Fibroblast of lung (primary cell): ENCODE results near the gene CKLF.

Source experiments
- EZH2 ChIP-seq: IDR thresholded peaks from 2 replicates; pipeline ENCODE4 v1.5.1; 2012; ENCODE audit warnings: low read length, control low read depth, mild to moderate bottlenecking; ENCODE audit errors: missing control alignments
- TF ChIP-seq, protein P1 (sequence below), 2 donors: IDR thresholded peaks in 1 of 2; conservative IDR thresholded peaks in 1 of 2; 1 replicate in 1 of 2; 2 replicates in 1 of 2; pipeline ENCODE4 v1.5.1; 2011 to 2012; ENCODE audit warnings: low read length in 2 of 2, control low read depth in 1 of 2, inconsistent platforms in 1 of 2, low read depth in 1 of 2, mild to moderate bottlenecking in 1 of 2

DNA sequence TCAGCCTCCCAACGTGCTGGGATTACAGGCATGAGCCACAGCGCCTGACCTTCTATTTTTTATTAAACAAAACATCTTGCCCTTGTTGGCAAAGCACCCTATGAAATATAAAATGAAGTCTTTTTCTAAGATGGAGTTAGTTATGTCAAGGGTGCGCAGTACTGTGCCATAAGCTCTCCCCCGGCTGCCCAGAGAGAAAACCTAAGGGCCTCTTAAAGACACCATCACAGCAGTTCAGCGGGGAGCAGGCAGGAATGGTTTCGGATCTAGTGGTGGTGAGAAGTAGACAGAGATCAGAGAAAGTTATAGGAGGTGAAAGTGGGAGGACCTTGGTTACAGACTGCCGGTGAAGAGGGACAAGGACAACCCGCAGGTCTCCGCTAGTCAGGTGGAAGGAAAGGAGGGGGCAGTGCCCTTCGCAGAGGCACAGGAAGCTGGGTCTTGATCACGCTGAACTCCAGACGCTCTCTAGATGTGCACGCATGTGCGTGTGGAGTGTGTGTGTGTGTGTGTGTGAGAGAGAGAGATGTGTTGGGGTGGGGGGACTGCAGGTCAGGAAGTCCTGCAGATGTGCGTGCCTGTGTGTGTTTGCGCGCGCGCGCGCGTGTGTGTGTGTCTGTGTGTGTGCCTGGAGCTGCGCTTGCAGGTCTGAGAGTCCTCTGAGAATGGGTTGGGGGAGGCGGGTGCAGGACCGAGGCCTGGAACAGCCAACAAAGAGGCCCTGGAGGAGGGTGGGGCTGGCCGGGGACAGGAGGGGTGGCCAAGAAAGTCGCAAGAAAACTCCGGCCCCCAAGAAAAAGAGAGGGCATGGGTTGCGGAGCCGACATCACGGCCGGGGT, 51.4 kb downstream of the CKLF start:
- TF ChIP-seq, protein P1, sequence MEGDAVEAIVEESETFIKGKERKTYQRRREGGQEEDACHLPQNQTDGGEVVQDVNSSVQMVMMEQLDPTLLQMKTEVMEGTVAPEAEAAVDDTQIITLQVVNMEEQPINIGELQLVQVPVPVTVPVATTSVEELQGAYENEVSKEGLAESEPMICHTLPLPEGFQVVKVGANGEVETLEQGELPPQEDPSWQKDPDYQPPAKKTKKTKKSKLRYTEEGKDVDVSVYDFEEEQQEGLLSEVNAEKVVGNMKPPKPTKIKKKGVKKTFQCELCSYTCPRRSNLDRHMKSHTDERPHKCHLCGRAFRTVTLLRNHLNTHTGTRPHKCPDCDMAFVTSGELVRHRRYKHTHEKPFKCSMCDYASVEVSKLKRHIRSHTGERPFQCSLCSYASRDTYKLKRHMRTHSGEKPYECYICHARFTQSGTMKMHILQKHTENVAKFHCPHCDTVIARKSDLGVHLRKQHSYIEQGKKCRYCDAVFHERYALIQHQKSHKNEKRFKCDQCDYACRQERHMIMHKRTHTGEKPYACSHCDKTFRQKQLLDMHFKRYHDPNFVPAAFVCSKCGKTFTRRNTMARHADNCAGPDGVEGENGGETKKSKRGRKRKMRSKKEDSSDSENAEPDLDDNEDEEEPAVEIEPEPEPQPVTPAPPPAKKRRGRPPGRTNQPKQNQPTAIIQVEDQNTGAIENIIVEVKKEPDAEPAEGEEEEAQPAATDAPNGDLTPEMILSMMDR (conservative IDR thresholded peaks at IDR 0.05 in 1 of 2, IDR thresholded peaks at IDR 0.05 in 1 of 2; ENCODE audit: low read depth in 1 of 2, low read length in 2 of 2): no peak
- TF ChIP-seq EZH2: no peak
